H1 (cell line): Measurements from ENCODE around the gene PDZRN3. TPM values are rescaled to one million over a fixed set of nuclear protein-coding genes. Genes with fewer than 3 reads are reported as not detected.

Experiments
- CTCF ChIA-PET: fragments of 300-600 bp; sonication (Branson Sonifier 250); formaldehyde crosslinking; loops from one replicate; lab custom pipeline; 2021; ENCODE audit not compliant: partially characterized antibody; lab: Charles Lee
- POLR2A ChIA-PET: fragments of 300-600 bp; sonication (Branson Sonifier 250); formaldehyde crosslinking; loops from one replicate; lab custom pipeline; 2021; ENCODE audit warnings: inconsistent platforms; ENCODE audit not compliant: partially characterized antibody; lab: Charles Lee
- DNase-seq, 2 experiments: peaks; one replicate each; pipeline versions ENCODE4 v3.0.0 to v3.0.0-alpha.2; 2010 to 2022; ENCODE audit warnings: low spot score in 2 of 2, low read depth in 1 of 2, mixed read lengths in 1 of 2
- FAIRE-seq: peaks from 2 replicates; lab custom pipeline; 2011; peaks lifted over from hg19 to GRCh38; lab: Jason Lieb, UNC
- H2AFZ ChIP-seq: 2 replicates; pipeline ENCODE4 v1.8.1; 2012; ENCODE audit warnings: low read length, inconsistent platforms
- H2AK5ac ChIP-seq: 2 replicates; pipeline ENCODE4 v1.6.1; 2013; ENCODE audit warnings: low read depth, low read length
- H2BK120ac ChIP-seq: replicated peaks from 2 replicates; pipeline ENCODE3; 2013; ENCODE audit warnings: low read depth, low read length, inconsistent platforms
- H2BK12ac ChIP-seq: 2 replicates; pipeline ENCODE4 v1.6.1; 2013; ENCODE audit warnings: low read depth, low read length
- H2BK15ac ChIP-seq: 2 replicates; pipeline ENCODE4 v1.6.1; 2013; ENCODE audit warnings: low read length
- H2BK20ac ChIP-seq: 2 replicates; pipeline ENCODE4 v1.6.1; 2013; ENCODE audit warnings: low read length
- H2BK5ac ChIP-seq: 2 replicates; pipeline ENCODE4 v1.6.1; 2013; ENCODE audit warnings: low read depth, low read length
- H3K14ac ChIP-seq: 2 replicates; pipeline ENCODE4 v1.6.1; 2013; ENCODE audit warnings: inconsistent platforms; ENCODE audit not compliant: insufficient read length
- H3K18ac ChIP-seq: 2 replicates; pipeline ENCODE4 v1.6.1; 2013; ENCODE audit warnings: low read length; ENCODE audit errors: extremely low read depth
- H3K23ac ChIP-seq: 2 replicates; pipeline ENCODE4 v1.6.1; 2013; ENCODE audit warnings: inconsistent platforms; ENCODE audit not compliant: insufficient read length
- H3K23me2 ChIP-seq: 2 replicates; pipeline ENCODE4 v1.6.1; 2013; ENCODE audit warnings: low read depth, low read length
- H3K27ac ChIP-seq: 2 replicates; pipeline ENCODE4 v1.6.1; 2011; ENCODE audit warnings: low read depth, low read length, inconsistent platforms
- H3K27me3 ChIP-seq, 4 experiments: replicated peaks in 1 of 4; 1 replicate in 1 of 4; 2 replicates in 3 of 4; pipeline versions ENCODE4 v1.6.1 to v1.8.1; 2011 to 2013; ENCODE audit warnings: low read length in 3 of 4, mild to moderate bottlenecking in 3 of 4, inconsistent platforms in 2 of 4, mixed read lengths in 2 of 4, moderate library complexity in 1 of 4; ENCODE audit not compliant: control insufficient read depth in 3 of 4, insufficient read depth in 3 of 4; ENCODE audit errors: extremely low read depth in 1 of 4
- H3K36me3 ChIP-seq, 4 experiments: 2 replicates each; pipeline versions ENCODE4 v1.6.1 to v1.8.1; 2011 to 2013; ENCODE audit warnings: mild to moderate bottlenecking in 4 of 4, low read length in 3 of 4, moderate library complexity in 2 of 4, control low read depth in 1 of 4, inconsistent platforms in 1 of 4; ENCODE audit not compliant: insufficient read depth in 4 of 4, control insufficient read depth in 2 of 4
- H3K4ac ChIP-seq: replicated peaks from 2 replicates; pipeline ENCODE3; 2013; ENCODE audit warnings: low read length, low read depth, mixed read lengths, inconsistent platforms; ENCODE audit not compliant: insufficient read length
- H3K4me1 ChIP-seq, 4 experiments: replicated peaks in 1 of 4; 1 replicate in 1 of 4; 2 replicates in 3 of 4; pipeline versions ENCODE4 v1.6.1 to v1.8.1; 2011 to 2013; ENCODE audit warnings: low read length in 3 of 4, inconsistent platforms in 2 of 4, mixed read lengths in 1 of 4; ENCODE audit not compliant: insufficient read depth in 4 of 4, control insufficient read depth in 3 of 4
- H3K4me2 ChIP-seq, 2 experiments: 2 replicates each; pipeline versions ENCODE4 v1.6.1 to v1.8.1; 2011 to 2013; ENCODE audit warnings: low read depth in 2 of 2, low read length in 2 of 2, control low read depth in 1 of 2, inconsistent platforms in 1 of 2, mild to moderate bottlenecking in 1 of 2; ENCODE audit not compliant: insufficient read depth in 1 of 2
- H3K4me3 ChIP-seq, 4 experiments: fragments of 200-600, 300-600 bp in 1 of 4; sonication (generic), shearing (Covaris generic), sonication (Bioruptor Twin) in 1 of 4; 2 replicates each; pipeline versions ENCODE4 v1.5.1 to v1.8.1; 2011 to 2016; ENCODE audit warnings: low read length in 4 of 4, low read depth in 3 of 4, control low read depth in 2 of 4, inconsistent platforms in 2 of 4, mild to moderate bottlenecking in 2 of 4, mixed read lengths in 1 of 4, moderate library complexity in 1 of 4; ENCODE audit not compliant: insufficient read depth in 2 of 4; ENCODE audit errors: extremely low read depth in 1 of 4
- H3K56ac ChIP-seq: replicated peaks from 2 replicates; pipeline ENCODE3; 2013; ENCODE audit warnings: low read depth, mild to moderate bottlenecking, mixed read lengths, low read length, inconsistent platforms; ENCODE audit not compliant: insufficient read length
- H3K79me1 ChIP-seq: 2 replicates; pipeline ENCODE4 v1.6.1; 2013; ENCODE audit warnings: low read depth, low read length, control low read depth
- H3K79me2 ChIP-seq, 2 experiments: 2 replicates each; pipeline versions ENCODE4 v1.6.1 to v1.8.1; 2012 to 2013; ENCODE audit warnings: low read length in 2 of 2, mild to moderate bottlenecking in 2 of 2, inconsistent platforms in 1 of 2; ENCODE audit not compliant: insufficient read depth in 2 of 2, control insufficient read depth in 1 of 2
- H3K9ac ChIP-seq, 4 experiments: replicated peaks in 1 of 4; 1 replicate in 1 of 4; 2 replicates in 3 of 4; pipeline versions ENCODE4 v1.6.1 to v1.8.1; 2011 to 2013; ENCODE audit warnings: low read depth in 3 of 4, low read length in 3 of 4, control low read depth in 2 of 4, mild to moderate bottlenecking in 2 of 4, moderate library complexity in 2 of 4, inconsistent platforms in 1 of 4; ENCODE audit errors: extremely low read depth in 1 of 4
- H3K9me3 ChIP-seq, 2 experiments: 2 replicates each; pipeline versions ENCODE4 v1.6.1 to v1.8.1; 2012 to 2013; ENCODE audit warnings: mild to moderate bottlenecking in 2 of 2, moderate library complexity in 2 of 2, control low read depth in 1 of 2, inconsistent platforms in 1 of 2, low read depth in 1 of 2, low read length in 1 of 2, mixed read lengths in 1 of 2; ENCODE audit not compliant: insufficient read depth in 2 of 2
- H4K20me1 ChIP-seq, 2 experiments: replicated peaks in 1 of 2; 2 replicates each; pipeline versions ENCODE3 to v1.8.1; 2011 to 2013; ENCODE audit warnings: inconsistent platforms in 2 of 2, low read length in 2 of 2, mild to moderate bottlenecking in 1 of 2; ENCODE audit not compliant: insufficient read depth in 2 of 2, control insufficient read depth in 1 of 2
- H4K5ac ChIP-seq: 2 replicates; pipeline ENCODE4 v1.6.1; 2013; ENCODE audit warnings: low read length, low read depth, mixed read lengths, inconsistent platforms; ENCODE audit not compliant: insufficient read length
- H4K8ac ChIP-seq: 2 replicates; pipeline ENCODE4 v1.8.0; 2013; ENCODE audit warnings: mild to moderate bottlenecking, moderate library complexity, low read length, inconsistent platforms; ENCODE audit not compliant: insufficient read depth; ENCODE audit errors: extremely low read depth
- H4K91ac ChIP-seq: replicated peaks from 2 replicates; pipeline ENCODE3; 2013; ENCODE audit warnings: low read length, mixed read lengths, inconsistent platforms; ENCODE audit not compliant: insufficient read length
- ASH2L ChIP-seq: fragments of 200-600, 300-600 bp; sonication (generic); IDR thresholded peaks from one replicate; pipeline ENCODE4 v1.7.1; 2017; ENCODE audit warnings: low read length
- CREB1 ChIP-seq: IDR thresholded peaks from 2 replicates; pipeline ENCODE4 v1.6.1; 2012; ENCODE audit warnings: inconsistent platforms
- HDAC6 ChIP-seq: IDR thresholded peaks from one replicate; pipeline ENCODE4 v1.7.1; 2012; ENCODE audit warnings: low read depth, mild to moderate bottlenecking, inconsistent platforms, low read length, moderate library complexity
- JUN ChIP-seq: IDR thresholded peaks from 2 replicates; pipeline ENCODE4 v1.6.1; 2011; ENCODE audit warnings: low read depth, mild to moderate bottlenecking, improper control_type of control experiment, low read length
- JUND ChIP-seq: IDR thresholded peaks from 2 replicates; pipeline ENCODE4 v1.6.1; 2011; ENCODE audit warnings: mild to moderate bottlenecking, improper control_type of control experiment, low read length
- KDM4A ChIP-seq: IDR thresholded peaks from one replicate; pipeline ENCODE4 v1.7.1; 2012; ENCODE audit warnings: low read depth, mild to moderate bottlenecking, moderate library complexity, low read length, inconsistent platforms; ENCODE audit not compliant: severe bottlenecking
- MAX ChIP-seq: IDR thresholded peaks from 2 replicates; pipeline ENCODE4 v1.6.1; 2012; ENCODE audit warnings: inconsistent platforms
- PHF8 ChIP-seq: fragments of 200-600 bp; sonication (generic); conservative IDR thresholded peaks from 2 replicates; pipeline ENCODE4 v1.7.1; 2012; ENCODE audit warnings: low read depth, mild to moderate bottlenecking, inconsistent platforms, low read length, moderate library complexity
- SAP30 ChIP-seq: fragments of 300-600 bp; sonication (generic); IDR thresholded peaks from 2 replicates; pipeline ENCODE4 v1.7.1; 2012; ENCODE audit warnings: low read length, moderate library complexity, mild to moderate bottlenecking, inconsistent platforms; ENCODE audit not compliant: insufficient read depth, insufficient replicate concordance
- SRF ChIP-seq: IDR thresholded peaks from 2 replicates; pipeline ENCODE4 v1.6.1; 2011; ENCODE audit warnings: mild to moderate bottlenecking, low read depth, low read length, moderate library complexity
- SUZ12 ChIP-seq: fragments of 200-600 bp; sonication (generic); IDR thresholded peaks from 2 replicates; pipeline ENCODE4 v1.6.1; 2012; ENCODE audit warnings: mild to moderate bottlenecking, inconsistent platforms, low read length, moderate library complexity, mixed read lengths
- TAF7 ChIP-seq: optimal IDR thresholded peaks from 2 replicates; pipeline ENCODE3; 2011; ENCODE audit warnings: low read depth, mild to moderate bottlenecking, inconsistent platforms, low read length, moderate library complexity, borderline replicate concordance
- WGBS, 2 experiments: shearing (Covaris generic) in 1 of 2; methylation state at CpG; one replicate each; pipeline versions ENCODE4 v1.1.6 to v1.1.7; 2013 to 2015; ENCODE audit warnings: low lambda C conversion rate in 2 of 2, mixed read lengths in 2 of 2, inconsistent platforms in 1 of 2, low coverage in 1 of 2, missing lambda C conversion rate in 1 of 2; ENCODE audit not compliant: insufficient replicate concordance in 2 of 2, insufficient coverage in 1 of 2, insufficient read length in 1 of 2; ENCODE audit errors: extremely low coverage in 1 of 2, missing lambda C conversion rate in 1 of 2; 5-methylcytosine and 5-hydroxymethylcytosine counted together
- polyA plus RNA-seq, 7 experiments: library from polyadenylated mRNA; depleted of rRNA in 3 of 7; stranded (reverse) in 5 of 7; unstranded in 2 of 7; fragments of >200 nt in 5 of 7; fragments of 200-250 nt in 2 of 7; gene quantifications; 1 replicate in 5 of 7; 2 replicates in 1 of 7; 4 replicates in 1 of 7; pipeline versions ENCODE4 v1.2.1 to v1.2.3, GENCODE V29; 2011 to 2013; ENCODE audit warnings: missing spikeins in 2 of 7, mixed read lengths in 2 of 7
- total RNA-seq: library from RNA; stranded (reverse); fragmentation: NEBNext Ultra II Directional; extraction: Animal tissue kit (Norgen Biotek cat#: 25700); gene quantifications from 2 replicates; pipeline ENCODE4 v1.2.1, GENCODE V29; 2021

The PDZRN3 gene
- total and polyA plus RNA-seq, 2 of the 8 experiments (the other 6 are each of a cell fraction or from before 2014, with no cell fraction given) = 4.2 to 20.5 TPM

- Histone ChIP-seq H3K18ac (no peak overlapping the region), H3K79me2 (peaks cover 0 to 7% of the 10 kb centered on the region in 2 experiments; a peak in 1 of 4 replicates), H2BK15ac (no peak overlapping the region), H4K8ac (no peak overlapping the region), H3K27ac (no peak overlapping the region), H4K5ac (no peak overlapping the region), H3K56ac (no peak overlapping the region), H2BK12ac (no peak overlapping the region), H2BK120ac (no peak overlapping the region), H4K91ac (no peak overlapping the region), H3K4me1 (peaks cover 0 to 13% (median 6%) of the 10 kb centered on the region in 4 experiments; a peak in 4 of 7 replicates), H3K4ac (no peak overlapping the region), H3K14ac (no peak overlapping the region), H3K9me3 (no peaks in the 10 kb centered on the region), H3K23me2 (no peaks in the 10 kb centered on the region), H3K23ac (no peak overlapping the region), H2AFZ (no peak overlapping the region), H3K79me1 (no peaks in the 10 kb centered on the region; the same call in 1 of the 2 replicates), H3K9ac (no peak overlapping the region), H2BK5ac (no peak overlapping the region), H3K4me3 (no peak overlapping the region), H2BK20ac (no peak overlapping the region), H3K4me2 (no peak overlapping the region), H4K20me1 (no peaks in the 10 kb centered on the region), H2AK5ac (no peak overlapping the region), H3K36me3 (no peaks in the 10 kb centered on the region), H3K27me3 (no peaks in the 10 kb centered on the region)
- ChIA-PET CTCF (interaction anchor here (0.8 to 1.9 kb wide), 7 partner anchors 10 to 300 kb away, joined by 3 to 6 read pairs (median 3); no protein-coding TSS in a partner anchor), POLR2A (no interaction called here)
- WGBS, 2 experiments = 77% methylated on average over 5 of the region's 5 CpGs; no CpG with 5 or more reads in 1 of the 2 experiments
- FAIRE-seq (no peak), DNase-seq (no peak)
- TF ChIP-seq TAF7 (no peak), SUZ12 (no peak), SAP30 (no peak), PHF8 (no peak), ASH2L (no peak), JUN (no peak), CREB1 (no peak), MAX (no peak), HDAC6 (no peak), KDM4A (no peak), JUND (no peak), SRF (no peak)
These were observed 132.6 kb downstream of the PDZRN3 start for GRCh38 chr3:73492186-73492585.
